ENCODE measurements around the gene FAM120C. TPM values are rescaled to one million over a fixed set of nuclear protein-coding genes. Genes with fewer than 3 reads are reported as not detected.

FAM120C gene
- total RNA-seq, 1 donor from 2014 or later: 2.4 TPM

GRCh38 chrX:54157561-54157960, 25.5 kb downstream of the FAM120C start:
- DNase-seq (ENCODE audit: low read depth in 2 of 2): no peak

- no peak for DNase-seq (ENCODE audit: low read depth in 2 of 2)
These were observed 48.8 kb downstream of the FAM120C start for GRCh38 chrX:54134269-54134668.

- no peak for DNase-seq (ENCODE audit: low read depth in 2 of 2)
These were observed 66.7 kb downstream of the FAM120C start for GRCh38 chrX:54116391-54116790.

GRCh38 chrX:54093571-54093970, 89.5 kb downstream of the FAM120C start:
- peak in 1 of 2 donors; percentile 41 for DNase-seq (ENCODE audit: low read depth in 2 of 2)

GRCh38 chrX:54093159-54093558, 89.9 kb downstream of the FAM120C start:
- DNase-seq (ENCODE audit: low read depth in 2 of 2): peak in 1 of 2 donors; percentile 6

GRCh38 chrX:54090880-54091279, 92.2 kb downstream of the FAM120C start:
- no peak for DNase-seq (ENCODE audit: low read depth in 2 of 2)

GRCh38 chrX:54089191-54089590, 93.9 kb downstream of the FAM120C start:
- no peak for DNase-seq (ENCODE audit: low read depth in 2 of 2)

- no peak for DNase-seq (ENCODE audit: low read depth in 2 of 2)
These were observed 95.4 kb downstream of the FAM120C start for GRCh38 chrX:54087661-54088060.

- no peak for DNase-seq (ENCODE audit: low read depth in 2 of 2)
These were observed 97.4 kb downstream of the FAM120C start for GRCh38 chrX:54085666-54086065.

- no peak for DNase-seq (ENCODE audit: low read depth in 2 of 2)
These were observed 106.2 kb downstream of the FAM120C start for GRCh38 chrX:54076903-54077302.

GRCh38 chrX:54074826-54075225, 108.2 kb downstream of the FAM120C start:
- DNase-seq (ENCODE audit: low read depth in 2 of 2): no peak

- no peak for DNase-seq (ENCODE audit: low read depth in 2 of 2)
These were observed 115.3 kb downstream of the FAM120C start for GRCh38 chrX:54067766-54068165.

GRCh38 chrX:54066841-54067240, 116.2 kb downstream of the FAM120C start:
- no peak for DNase-seq (ENCODE audit: low read depth in 2 of 2)

GRCh38 chrX:54064564-54064963, 118.5 kb downstream of the FAM120C start:
- DNase-seq (ENCODE audit: low read depth in 2 of 2): no peak

- DNase-seq (ENCODE audit: low read depth in 2 of 2): no peak
These were observed 119.7 kb downstream of the FAM120C start for GRCh38 chrX:54063361-54063760.

GRCh38 chrX:54049801-54050200, 133.3 kb downstream of the FAM120C start:
- DNase-seq (ENCODE audit: low read depth in 2 of 2): no peak

GRCh38 chrX:54048412-54048811, 134.6 kb downstream of the FAM120C start:
- DNase-seq (ENCODE audit: low read depth in 2 of 2): no peak

GRCh38 chrX:54045563-54046228, 137.4 kb downstream of the FAM120C start:
- DNase-seq (ENCODE audit: low read depth in 2 of 2): no peak

- no peak for DNase-seq (ENCODE audit: low read depth in 2 of 2)
These were observed 138.1 kb downstream of the FAM120C start for GRCh38 chrX:54044877-54045338.

- peak; percentile 83 to 94 for DNase-seq (ENCODE audit: low read depth in 2 of 2)
These were observed 138.8 kb downstream of the FAM120C start, which contains the start of gene PHF8 for GRCh38 chrX:54044126-54044876. PHF8 (minus strand) TSS chrX:54044473; CDS start chrX:54042728, 1,745 bp downstream.

GRCh38 chrX:54043541-54044125, 139.4 kb downstream of the FAM120C start:
- peak in 1 of 2 donors; percentile 42 for DNase-seq (ENCODE audit: low read depth in 2 of 2)

- no peak for DNase-seq (ENCODE audit: low read depth in 2 of 2)
These were observed 140.0 kb downstream of the FAM120C start for GRCh38 chrX:54043056-54043455.

All from dermis microvascular lymphatic vessel endothelial cell (primary cell).